NT2/D1 (cell line): ENCODE results near the gene NEURL2.

Experiments
- YY1 ChIP-seq: IDR thresholded peaks from 2 replicates; pipeline ENCODE4 v1.6.1; 2011; ENCODE audit not compliant: insufficient read length, insufficient read depth
- ZNF274 ChIP-seq: IDR thresholded peaks from 2 replicates; pipeline ENCODE4 v1.6.1; 2011; ENCODE audit warnings: mild to moderate bottlenecking, low read depth, low read length

DNA sequence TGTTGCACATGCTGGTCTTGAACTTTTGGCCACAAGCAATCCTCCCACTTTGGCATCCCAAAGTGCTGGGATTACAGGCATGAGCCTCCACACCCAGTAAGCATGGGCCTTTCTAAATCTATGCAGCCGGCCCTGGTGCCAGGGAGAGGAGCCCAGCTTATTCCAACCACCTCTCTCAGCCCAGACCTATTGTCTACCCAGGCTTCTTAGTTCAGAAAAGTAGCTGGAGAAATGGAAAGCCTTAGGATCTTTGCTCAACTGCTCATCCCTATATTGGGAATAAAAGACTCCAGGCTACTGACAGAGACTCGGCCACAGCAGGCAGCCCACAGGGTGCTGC, 35.7 kb upstream of the NEURL2 start:
- no peak for TF ChIP-seq ZNF274
- TF ChIP-seq YY1: no peak
